Measurements from ENCODE around the gene SCMH1. TPM values are rescaled to one million over a fixed set of nuclear protein-coding genes. Genes with fewer than 3 reads are reported as not detected.

The SCMH1 gene
- total and polyA plus RNA-seq, 2 experiments from 2014 or later: 15.0 to 19.4 TPM

- H4K20me1 ChIP-seq (replicated peaks; ENCODE audit: insufficient read depth): peaks cover 6% of the 10 kb centered on the region; the same call in 1 of the 2 replicates
- DNase-seq (ENCODE audit: low spot score): no peak
Measured at GRCh38 chr1:41233708-41234107, 8.4 kb downstream of the SCMH1 start.

More at GRCh38 chr1:41233708-41234107, 8.4 kb downstream of the SCMH1 start:
- H3K4me1 ChIP-seq (ENCODE audit: insufficient read depth): 0 out of 2 replicates have a peak, but pooled peaks cover 3% of the 10 kb centered on the region
- no peak for ATAC-seq
- peaks cover 9% of the 10 kb centered on the region; the same call in 2 of the 3 replicates for H3K4me1 Mint-ChIP-seq
- H3K4me3 ChIP-seq: no peak overlapping the region
- no peak overlapping the region for H3K4me2 ChIP-seq
- H3K27ac ChIP-seq (ENCODE audit: low read depth): peak overlapping the region; percentile 67; the same call in 1 of the 2 replicates
- no peak overlapping the region for H3K4me3 Mint-ChIP-seq
- H3K9me2 ChIP-seq (ENCODE audit: insufficient read depth): no peaks in the 10 kb centered on the region
- no peak for TF ChIP-seq JUNB (IDR thresholded peaks at IDR 0.05; ENCODE audit: unreplicated experiment)
- TF ChIP-seq STAT1 (IDR thresholded peaks at IDR 0.05; ENCODE audit: unreplicated experiment): no peak
- TF ChIP-seq ZNF114 (CRISPR knock-in tag; IDR thresholded peaks at IDR 0.05): no peak
- TF ChIP-seq EZH2phosphoT487 (IDR thresholded peaks at IDR 0.05; ENCODE audit: unreplicated experiment): no peak
- no peak for TF ChIP-seq POLR2AphosphoS5 (IDR thresholded peaks at IDR 0.05; ENCODE audit: low read depth)
- TF ChIP-seq CTCF (conservative IDR thresholded peaks at IDR 0.05; ENCODE audit: low read depth in 2 of 2): no peak
- TF ChIP-seq CREB1 (CRISPR knock-in tag; IDR thresholded peaks at IDR 0.05; ENCODE audit: low read depth): no peak
- no peak for TF ChIP-seq ZNF331 (CRISPR knock-in tag; IDR thresholded peaks at IDR 0.05; ENCODE audit: low read depth)
- TF ChIP-seq EZH2 (IDR thresholded peaks at IDR 0.05; ENCODE audit: low read depth, unreplicated experiment): no peak
- TF ChIP-seq ZNF462 (CRISPR knock-in tag; IDR thresholded peaks at IDR 0.05): no peak
- TF ChIP-seq REST (IDR thresholded peaks at IDR 0.05; ENCODE audit: unreplicated experiment): no peak
- TF ChIP-seq NANOG (IDR thresholded peaks at IDR 0.05; ENCODE audit: borderline replicate concordance): no peak
- TF ChIP-seq ETS1 (IDR thresholded peaks at IDR 0.05): no peak
- no peaks in the 10 kb centered on the region for H3K36me3 ChIP-seq (ENCODE audit: insufficient read depth)
- H3K36me3 Mint-ChIP-seq (ENCODE audit: low read depth): no peaks in the 10 kb centered on the region; the same call in 2 of the 3 replicates
- no peaks in the 10 kb centered on the region for H3F3A ChIP-seq (replicated peaks; ENCODE audit: low read depth)
- H3K79me2 ChIP-seq (replicated peaks; ENCODE audit: insufficient read depth): peaks cover 32% of the 10 kb centered on the region; the same call in 1 of the 2 replicates
- no peaks in the 10 kb centered on the region for H3K27me3 ChIP-seq (ENCODE audit: insufficient read depth)
- H3K9me3 Mint-ChIP-seq: no peaks in the 10 kb centered on the region; the same call in 2 of the 3 replicates
- H2AFZ ChIP-seq: no peak overlapping the region
- H3K27me3 Mint-ChIP-seq (ENCODE audit: insufficient read depth, low read depth, poor library complexity): no peaks in the 10 kb centered on the region
- H3K27ac Mint-ChIP-seq: no peak overlapping the region
